ENCODE data around the gene SKI.

DNA sequence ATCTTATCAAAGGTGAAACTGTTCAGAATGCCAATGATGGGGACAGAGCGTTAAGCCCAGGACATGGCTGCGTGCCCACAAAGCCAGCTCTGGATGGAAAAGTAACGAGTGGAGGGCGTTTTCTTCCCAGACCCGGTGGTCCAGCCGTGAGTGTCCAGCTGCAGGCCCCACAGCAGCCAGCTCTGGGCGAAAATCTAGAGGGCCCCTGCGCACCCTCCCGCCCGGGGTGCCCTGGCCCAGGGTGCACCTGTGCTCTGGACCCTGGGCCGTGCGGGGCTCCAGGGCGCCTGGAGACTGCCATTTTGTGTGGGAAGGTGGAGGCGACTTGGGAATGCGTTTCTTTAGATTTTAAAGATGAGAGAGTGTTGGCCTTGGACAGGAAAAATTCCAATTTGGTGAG is 58.8 kb downstream of the SKI start:
- TF ChIP-seq, protein P1, sequence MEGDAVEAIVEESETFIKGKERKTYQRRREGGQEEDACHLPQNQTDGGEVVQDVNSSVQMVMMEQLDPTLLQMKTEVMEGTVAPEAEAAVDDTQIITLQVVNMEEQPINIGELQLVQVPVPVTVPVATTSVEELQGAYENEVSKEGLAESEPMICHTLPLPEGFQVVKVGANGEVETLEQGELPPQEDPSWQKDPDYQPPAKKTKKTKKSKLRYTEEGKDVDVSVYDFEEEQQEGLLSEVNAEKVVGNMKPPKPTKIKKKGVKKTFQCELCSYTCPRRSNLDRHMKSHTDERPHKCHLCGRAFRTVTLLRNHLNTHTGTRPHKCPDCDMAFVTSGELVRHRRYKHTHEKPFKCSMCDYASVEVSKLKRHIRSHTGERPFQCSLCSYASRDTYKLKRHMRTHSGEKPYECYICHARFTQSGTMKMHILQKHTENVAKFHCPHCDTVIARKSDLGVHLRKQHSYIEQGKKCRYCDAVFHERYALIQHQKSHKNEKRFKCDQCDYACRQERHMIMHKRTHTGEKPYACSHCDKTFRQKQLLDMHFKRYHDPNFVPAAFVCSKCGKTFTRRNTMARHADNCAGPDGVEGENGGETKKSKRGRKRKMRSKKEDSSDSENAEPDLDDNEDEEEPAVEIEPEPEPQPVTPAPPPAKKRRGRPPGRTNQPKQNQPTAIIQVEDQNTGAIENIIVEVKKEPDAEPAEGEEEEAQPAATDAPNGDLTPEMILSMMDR (IDR thresholded peaks at IDR 0.05; ENCODE audit: insufficient read depth, low read depth, low read length) = no peak
- no peak for TF ChIP-seq EZH2 (IDR thresholded peaks at IDR 0.05; ENCODE audit: insufficient read depth, low read length)

Data from astrocyte (in vitro differentiated cells and primary cell).